DND-41 (cell line): Measurements from ENCODE around the gene SLC24A3.

Source experiments
- EZH2 ChIP-seq: IDR thresholded peaks from 3 replicates; pipeline ENCODE4 v1.6.1; 2012; ENCODE audit warnings: borderline replicate concordance, low read depth, mild to moderate bottlenecking, moderate library complexity, low read length, inconsistent platforms; ENCODE audit not compliant: severe bottlenecking
- TF ChIP-seq, protein P1 (sequence below): IDR thresholded peaks from 2 replicates; pipeline ENCODE4 v1.5.1; 2012; ENCODE audit warnings: borderline replicate concordance, low read length, moderate library complexity, mild to moderate bottlenecking; ENCODE audit not compliant: poor library complexity, severe bottlenecking; ENCODE audit errors: extremely low read depth

DNA sequence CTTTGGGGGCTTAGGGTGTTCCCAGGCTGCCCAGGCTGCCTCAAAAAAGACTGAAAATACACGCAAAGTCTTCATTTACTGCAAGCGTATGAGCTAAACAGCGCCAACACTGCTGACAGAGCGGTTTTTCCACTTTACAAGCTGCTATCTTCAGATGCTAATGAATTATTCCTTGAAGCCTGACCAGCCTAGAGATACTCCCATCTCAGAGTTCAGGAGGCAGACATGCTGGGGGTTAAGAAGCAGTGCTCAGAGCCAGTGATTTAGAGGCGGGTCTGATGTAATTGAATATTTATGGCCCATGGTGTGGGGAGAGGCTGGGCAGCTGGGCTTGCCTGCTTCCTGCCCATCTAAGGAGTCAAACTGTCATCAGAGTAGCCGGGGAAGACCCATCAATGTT lies 241.4 kb downstream of the SLC24A3 start:
- TF ChIP-seq, protein P1, sequence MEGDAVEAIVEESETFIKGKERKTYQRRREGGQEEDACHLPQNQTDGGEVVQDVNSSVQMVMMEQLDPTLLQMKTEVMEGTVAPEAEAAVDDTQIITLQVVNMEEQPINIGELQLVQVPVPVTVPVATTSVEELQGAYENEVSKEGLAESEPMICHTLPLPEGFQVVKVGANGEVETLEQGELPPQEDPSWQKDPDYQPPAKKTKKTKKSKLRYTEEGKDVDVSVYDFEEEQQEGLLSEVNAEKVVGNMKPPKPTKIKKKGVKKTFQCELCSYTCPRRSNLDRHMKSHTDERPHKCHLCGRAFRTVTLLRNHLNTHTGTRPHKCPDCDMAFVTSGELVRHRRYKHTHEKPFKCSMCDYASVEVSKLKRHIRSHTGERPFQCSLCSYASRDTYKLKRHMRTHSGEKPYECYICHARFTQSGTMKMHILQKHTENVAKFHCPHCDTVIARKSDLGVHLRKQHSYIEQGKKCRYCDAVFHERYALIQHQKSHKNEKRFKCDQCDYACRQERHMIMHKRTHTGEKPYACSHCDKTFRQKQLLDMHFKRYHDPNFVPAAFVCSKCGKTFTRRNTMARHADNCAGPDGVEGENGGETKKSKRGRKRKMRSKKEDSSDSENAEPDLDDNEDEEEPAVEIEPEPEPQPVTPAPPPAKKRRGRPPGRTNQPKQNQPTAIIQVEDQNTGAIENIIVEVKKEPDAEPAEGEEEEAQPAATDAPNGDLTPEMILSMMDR: no peak
- no peak for TF ChIP-seq EZH2
